ENCODE results near the gene BAG3. TPM values are rescaled to one million over a fixed set of nuclear protein-coding genes. Genes with fewer than 3 reads are reported as not detected.

BAG3 gene
- total RNA-seq = 24.5 TPM

GRCh38 chr10:119650692-119651513 is at the start of gene BAG3:
BAG3 (plus strand) TSS chr10:119651380; CDS start chr10:119651676, 296 bp downstream.

DNA sequence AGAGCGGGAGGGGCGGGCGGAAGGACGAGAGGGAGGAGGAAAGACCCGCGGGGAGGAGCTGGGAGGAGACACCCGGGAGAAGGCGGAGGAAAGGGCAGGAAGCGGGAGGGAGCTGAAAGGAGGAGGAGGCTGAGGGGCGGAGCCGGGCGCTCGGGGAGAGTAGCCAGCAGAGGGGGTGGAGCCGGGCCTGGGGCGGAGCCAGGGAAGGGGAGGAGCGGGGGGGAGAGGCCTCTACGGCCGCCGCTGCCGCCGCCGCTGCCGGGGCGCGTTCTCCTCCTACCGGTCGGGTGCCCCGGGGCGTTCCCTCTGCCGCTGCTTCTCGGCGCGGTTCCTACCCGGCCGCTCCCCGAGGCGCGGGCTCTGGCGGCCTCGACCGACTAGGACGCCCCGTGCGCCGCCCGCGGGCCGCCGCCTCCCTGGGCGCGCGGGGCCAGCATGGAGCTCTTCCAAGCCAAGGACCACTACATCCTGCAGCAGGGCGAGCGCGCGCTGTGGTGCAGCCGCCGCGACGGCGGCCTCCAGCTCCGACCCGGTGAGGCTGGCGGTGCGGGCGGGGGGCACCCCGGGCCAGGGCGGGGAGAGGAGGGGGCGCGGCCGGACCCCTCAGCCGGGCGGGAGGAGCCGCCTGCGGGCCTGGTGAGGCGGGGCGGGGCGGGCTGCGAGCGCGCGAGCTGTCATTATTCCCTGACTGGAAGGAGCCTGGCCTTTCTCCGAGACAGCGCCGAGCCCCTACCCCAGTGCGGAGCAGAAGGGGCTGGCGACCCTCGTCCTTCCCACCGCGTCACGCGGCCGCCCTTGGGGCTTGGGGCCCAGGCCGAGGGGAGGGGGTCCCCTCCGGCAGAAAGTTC is 74.9 kb downstream of the BAG3 start, which contains the start of gene INPP5F:
Gene INPP5F (plus strand): TSS at position 223 of the 848 bp plus-strand sequence. CDS start 213 bp downstream, at position 436.

Other genes with a start within 250 kb of the BAG3 start
- 32.9 TPM for gene RGS10, start 108.7 kb upstream of the BAG3 start, total RNA-seq
- 90.5 TPM for gene TIAL1, start 54.4 kb upstream of the BAG3 start, total RNA-seq
- gene INPP5F, start 74.7 kb downstream of the BAG3 start, total RNA-seq = 37.3 TPM
- gene MCMBP, start 221.5 kb downstream of the BAG3 start, total RNA-seq = 42.6 TPM
- 24.8 TPM for gene SEC23IP, start 241.3 kb downstream of the BAG3 start, total RNA-seq

Data from metanephros (tissue), 1 donor.